NB4 (cell line): Measurements from ENCODE around the gene CHST11.

Experiments
- CTCF ChIP-seq: IDR thresholded peaks from one replicate; pipeline ENCODE4 v1.5.1; 2012; ENCODE audit warnings: low read depth, low read length
- MAX ChIP-seq: IDR thresholded peaks from 2 replicates; pipeline ENCODE4 v1.6.1; 2011; ENCODE audit warnings: low read depth, low read length
- MYC ChIP-seq: IDR thresholded peaks from 2 replicates; pipeline ENCODE4 v1.6.1; 2011; ENCODE audit warnings: low read depth, low read length
- POLR2A ChIP-seq: IDR thresholded peaks from 2 replicates; pipeline ENCODE4 v1.6.1; 2011; ENCODE audit warnings: mild to moderate bottlenecking; ENCODE audit not compliant: insufficient read length; ENCODE audit errors: extremely low read depth

DNA sequence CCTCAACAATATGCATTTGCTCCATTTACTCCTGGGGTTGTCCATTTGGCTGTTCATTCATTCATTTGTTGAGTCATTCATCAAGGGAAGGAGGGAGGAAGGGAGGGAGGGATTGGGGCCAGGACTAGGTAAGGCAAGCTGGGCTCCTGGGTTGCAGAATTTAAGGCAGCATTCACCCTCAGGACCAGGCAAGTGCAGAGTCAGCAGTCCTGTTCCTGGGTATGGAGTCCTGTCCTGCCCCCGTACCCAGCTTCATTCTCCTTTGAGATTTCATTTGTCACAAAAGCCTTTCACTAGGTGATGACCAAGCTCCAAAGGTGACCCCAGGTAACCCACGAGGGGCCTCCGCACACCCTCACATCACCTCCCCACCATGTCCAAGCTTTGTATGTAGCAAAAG lies 178.1 kb downstream of the CHST11 start:
- no peak for TF ChIP-seq POLR2A
- no peak for TF ChIP-seq CTCF
- TF ChIP-seq MAX = no peak
- no peak for TF ChIP-seq MYC
